Right cardiac atrium (tissue), 5 donors: ENCODE results near the gene FRY. TPM values are rescaled to one million over a fixed set of nuclear protein-coding genes. Genes with fewer than 3 reads are reported as not detected.

ENCODE experiments used
- ATAC-seq, 2 donors: fragments of 200-7000 bp; cut with Tn5 transposase; one replicate each; pipeline versions ENCODE4 v1.8.0 to v1.9.1; 2020; ENCODE audit warnings: moderate library complexity in 2 of 2, mild to moderate bottlenecking in 1 of 2
- DNase-seq, 3 donors: peaks; one replicate each; pipeline ENCODE4 v3.0.0-alpha.2; 2020
- H3K27ac ChIP-seq: one replicate; pipeline ENCODE4 v1.5.1; 2013; ENCODE audit warnings: mild to moderate bottlenecking, low read length, control low read depth, moderate library complexity
- H3K27me3 ChIP-seq: one replicate; pipeline ENCODE4 v1.6.1; 2013; ENCODE audit not compliant: control insufficient read depth, insufficient read depth
- H3K4me1 ChIP-seq: one replicate; pipeline ENCODE4 v1.6.1; 2013; ENCODE audit warnings: low read length; ENCODE audit not compliant: control insufficient read depth, insufficient read depth
- H3K4me3 ChIP-seq: one replicate; pipeline ENCODE4 v1.5.1; 2013; ENCODE audit warnings: low read length, control low read depth
- H3K9me3 ChIP-seq: one replicate; pipeline ENCODE4 v1.6.1; 2013; ENCODE audit warnings: low read length; ENCODE audit not compliant: control insufficient read depth
- WGBS: extraction: QIAGEN DNeasy Blood & Tissue Kit; methylation state at CpG from one replicate; pipeline ENCODE4 v1.1.7; 2013; 5-methylcytosine and 5-hydroxymethylcytosine counted together
- intact Hi-C, 4 donors: fragments of 100-400 bp; cut with DNase I; formaldehyde crosslinking; loops; one replicate each; pipeline versions ENCODE4 v1.11.0 to v1.14.0; 2022 to 2023
- polyA plus RNA-seq: library from polyadenylated mRNA; stranded (reverse); fragments of 200-250 nt; gene quantifications from one replicate; pipeline ENCODE4 v1.2.3, GENCODE V29; 2013
- total RNA-seq, 4 donors: library from RNA; stranded (reverse); fragmentation: NEBNext Ultra II Directional; extraction: Animal tissue kit (Norgen Biotek cat#: 25700); gene quantifications; one replicate each; pipeline ENCODE4 v1.2.1, GENCODE V29; 2021
- donor health status: healthy with polysubstance abuse.
- donor health status: DM: no; HTN: yes; CAD: no.
- donor health status: DM: no; HTN: no; CAD: no.
- donor health status: DM: no; HTN: yes; CAD: no; lungs with severe emphysema.
- donor health status: DM: yes; HTN: yes; CAD: no.

The FRY gene
- total and polyA plus RNA-seq, 5 donors: 29.0 to 139 (median 113) TPM

DNA sequence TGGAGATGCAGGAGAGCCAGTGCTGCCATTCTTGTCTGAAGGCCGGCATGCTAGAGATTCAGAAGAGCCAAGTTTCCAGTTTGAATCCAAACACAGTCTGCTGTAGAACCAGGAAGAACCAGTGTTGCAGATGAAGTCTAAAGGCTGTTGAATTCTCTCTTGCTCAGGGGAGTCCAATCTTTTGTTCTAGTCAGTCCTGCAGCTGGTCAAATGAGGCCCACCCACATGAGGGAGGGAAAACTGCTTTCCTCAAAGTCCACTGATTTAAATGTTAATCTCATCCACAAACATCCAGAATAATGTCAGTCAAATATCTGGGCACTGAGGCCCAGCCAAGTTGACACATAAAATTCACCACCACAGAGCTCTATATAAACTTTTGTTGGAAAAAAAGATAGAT is 136.6 kb downstream of the FRY start:
- ATAC-seq: no peak
- Histone ChIP-seq H3K4me1 (peaks cover 3% of the 10 kb centered on the region), H3K4me3 (no peak overlapping the region), H3K27me3 (no peaks in the 10 kb centered on the region), H3K9me3 (no peaks in the 10 kb centered on the region), H3K27ac (no peak overlapping the region)
- intact Hi-C loops: no loop called here
- WGBS: 44% methylated on average over 1 of the region's 1 CpG
- DNase-seq: no peak

DNA sequence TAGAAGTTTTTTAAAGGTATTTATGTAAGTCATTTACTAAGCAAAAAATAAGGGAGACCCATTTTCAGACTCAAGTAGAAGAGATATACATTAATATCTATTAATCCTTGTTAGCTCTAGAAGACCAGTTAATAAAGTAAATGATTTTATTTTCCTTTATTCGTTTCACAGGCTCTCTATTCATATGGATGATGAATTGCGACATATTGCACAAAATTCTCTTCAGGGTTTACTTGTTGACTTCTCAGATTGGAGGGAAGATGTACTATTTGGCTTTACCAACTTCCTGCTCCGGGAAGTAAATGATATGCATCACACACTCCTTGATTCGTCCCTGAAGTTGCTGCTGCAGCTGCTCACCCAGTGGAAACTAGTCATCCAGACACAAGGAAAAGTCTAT is 139.3 kb downstream of the FRY start:
- Histone ChIP-seq H3K4me3 (no peak overlapping the region), H3K27ac (no peak overlapping the region), H3K27me3 (no peaks in the 10 kb centered on the region), H3K4me1 (peaks cover 3% of the 10 kb centered on the region), H3K9me3 (no peaks in the 10 kb centered on the region)
- intact Hi-C loops: no loop called here
- no peak for DNase-seq
- WGBS: 91% methylated on average over 4 of the region's 4 CpGs
- ATAC-seq: no peak

DNA sequence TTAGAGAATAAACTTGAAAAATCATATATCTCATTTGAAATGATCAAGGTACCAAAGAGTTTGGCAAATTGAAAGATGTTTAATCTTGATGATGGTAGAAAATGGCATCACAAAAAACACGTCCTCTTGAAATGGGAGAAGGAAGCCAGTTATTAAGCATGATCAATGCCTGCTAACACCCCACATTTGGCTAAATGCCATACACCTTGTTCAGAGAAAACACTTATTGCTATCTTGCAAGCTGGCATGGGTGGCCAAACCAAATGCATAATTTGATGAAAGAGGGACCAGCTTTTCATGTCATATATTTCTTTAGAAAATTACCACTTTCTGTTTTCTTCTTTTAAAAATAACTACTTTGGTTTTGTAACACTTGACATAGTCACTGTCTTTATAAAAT is 142.3 kb downstream of the FRY start:
- peaks cover 3% of the 10 kb centered on the region for H3K4me1 ChIP-seq
- intact Hi-C loops: no loop called here
- ATAC-seq: no peak
- no peak overlapping the region for H3K27ac ChIP-seq
- H3K9me3 ChIP-seq: no peaks in the 10 kb centered on the region
- WGBS: 63% methylated on average over 1 of the region's 1 CpG
- no peak for DNase-seq
- H3K27me3 ChIP-seq: no peaks in the 10 kb centered on the region
- no peak overlapping the region for H3K4me3 ChIP-seq

DNA sequence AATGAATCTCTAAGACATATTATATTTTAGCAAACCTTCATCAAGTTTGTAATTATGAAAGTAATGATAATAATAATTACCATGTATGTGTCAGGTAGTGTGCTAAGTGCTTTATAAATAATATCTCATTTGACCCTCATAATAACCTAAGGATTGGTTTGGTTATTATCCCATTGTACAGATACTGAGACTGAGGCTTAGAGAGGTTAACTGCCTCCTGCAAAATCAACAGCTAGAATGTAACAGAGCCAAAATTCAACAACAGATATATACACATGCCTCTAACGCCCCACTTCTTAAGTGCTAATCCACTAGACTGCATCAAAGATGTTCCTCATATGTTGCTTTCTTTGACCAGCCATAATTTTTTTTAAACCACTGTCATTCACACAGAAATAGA is 142.8 kb downstream of the FRY start:
- H3K4me1 ChIP-seq: peaks cover 2% of the 10 kb centered on the region
- DNase-seq (no peak), ATAC-seq (no peak)
- intact Hi-C loops: no loop called here
- H3K27me3 ChIP-seq: no peaks in the 10 kb centered on the region
- 93% methylated on average over 1 of the region's 1 CpG for WGBS
- H3K9me3 ChIP-seq: no peaks in the 10 kb centered on the region
- H3K4me3 ChIP-seq: no peak overlapping the region
- no peak overlapping the region for H3K27ac ChIP-seq

DNA sequence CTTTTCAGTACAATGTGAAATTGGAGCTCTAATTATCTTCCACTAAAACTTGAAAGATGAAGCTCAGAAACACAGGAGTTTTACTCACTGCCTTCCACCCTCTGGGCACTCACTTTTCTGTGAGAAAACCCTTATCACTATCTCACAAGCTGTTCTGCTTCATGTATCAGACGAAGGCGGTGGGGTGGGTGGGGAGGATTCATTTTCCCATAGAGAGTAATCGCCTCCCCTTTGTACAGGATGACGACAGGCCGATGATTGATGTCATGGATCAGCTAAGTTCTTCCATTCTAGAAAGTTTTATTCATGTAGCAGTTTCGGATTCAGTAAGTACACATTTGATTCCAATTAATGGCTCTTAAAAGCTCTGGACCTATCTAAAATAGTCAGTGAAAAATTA is 143.7 kb downstream of the FRY start:
- ATAC-seq (peak in 1 of 2 donors; percentile 88), DNase-seq (peak in 2 of 3 donors; percentile 37 to 45)
- intact Hi-C loops: no loop called here

DNA sequence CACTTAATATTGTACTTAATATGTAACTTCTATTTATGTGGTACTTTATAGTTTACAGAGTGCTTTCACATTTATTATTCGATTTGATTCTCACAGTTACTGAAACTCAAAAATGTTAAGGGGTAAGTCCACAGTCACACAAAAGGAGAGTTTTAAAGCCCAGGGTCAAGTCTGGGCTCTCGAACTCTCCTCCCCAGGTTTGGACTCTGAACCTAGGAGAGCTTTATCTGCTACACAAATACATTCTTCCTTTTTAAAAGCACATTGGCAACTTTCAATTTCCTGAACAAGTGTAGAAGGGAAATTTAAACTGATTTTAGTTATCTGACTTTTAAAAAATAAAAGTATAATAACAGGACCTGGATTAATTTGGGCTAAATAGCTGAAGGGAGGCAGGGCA is 144.4 kb downstream of the FRY start:
- ATAC-seq: peak in 1 of 2 donors; percentile 62
- intact Hi-C loops: no loop called here
- Histone ChIP-seq H3K27me3 (no peaks in the 10 kb centered on the region), H3K4me1 (no peaks in the 10 kb centered on the region), H3K9me3 (no peaks in the 10 kb centered on the region), H3K27ac (no peak overlapping the region), H3K4me3 (no peak overlapping the region)
- DNase-seq: no peak
- WGBS: 83% methylated on average over 2 of the region's 2 CpGs

More for the DNA sequence above, 143.7 kb downstream of the FRY start:
- Histone ChIP-seq H3K27me3 (no peaks in the 10 kb centered on the region), H3K9me3 (no peaks in the 10 kb centered on the region), H3K4me1 (no peaks in the 10 kb centered on the region), H3K4me3 (no peak overlapping the region), H3K27ac (no peak overlapping the region)
- WGBS: 50% methylated on average over 6 of the region's 6 CpGs

DNA sequence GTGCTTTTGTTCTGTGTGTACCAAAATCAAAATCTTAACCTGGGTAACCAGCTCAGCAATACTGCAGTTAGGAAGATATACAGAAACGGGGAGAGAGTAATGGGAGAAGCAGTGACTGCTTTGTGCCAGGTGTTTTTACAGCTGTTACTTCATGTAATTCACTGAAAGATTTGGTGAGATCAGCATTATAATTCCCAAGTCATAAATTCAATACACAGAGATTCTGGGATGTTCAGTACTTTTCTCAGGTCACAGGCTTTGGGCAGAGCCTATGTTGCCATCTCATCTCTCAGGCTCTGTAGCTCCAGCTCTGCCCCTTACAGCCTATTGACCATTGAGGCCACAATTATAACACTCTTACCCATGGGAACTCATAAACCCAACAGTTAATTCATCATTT is 145.1 kb downstream of the FRY start:
- DNase-seq (no peak), ATAC-seq (no peak)
- intact Hi-C loops: no loop called here
- Histone ChIP-seq H3K27me3 (no peaks in the 10 kb centered on the region), H3K9me3 (no peaks in the 10 kb centered on the region), H3K4me3 (no peak overlapping the region), H3K4me1 (no peaks in the 10 kb centered on the region), H3K27ac (no peak overlapping the region)
- WGBS: 84% methylated on average over 1 of the region's 1 CpG

DNA sequence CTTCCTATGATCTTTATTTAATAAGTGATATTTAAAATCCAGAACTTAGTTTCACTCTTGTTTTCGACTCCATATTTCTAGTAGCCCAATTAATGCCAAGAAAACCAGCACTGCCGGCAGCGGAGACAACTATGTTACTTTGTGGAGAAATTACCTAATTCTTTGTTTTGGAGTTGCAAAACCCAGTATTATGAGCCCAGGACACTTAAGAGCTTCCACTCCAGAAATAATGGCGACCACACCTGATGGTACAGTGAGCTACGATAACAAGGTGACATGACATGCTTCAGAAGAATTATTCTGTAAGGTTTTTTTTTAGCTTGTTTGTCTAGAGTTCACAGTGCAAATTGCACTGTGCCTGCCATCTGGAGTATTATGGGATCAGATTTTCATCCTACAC is 147.2 kb downstream of the FRY start:
- 90% methylated on average over 5 of the region's 5 CpGs for WGBS
- Histone ChIP-seq H3K4me1 (no peaks in the 10 kb centered on the region), H3K4me3 (no peak overlapping the region), H3K27ac (no peak overlapping the region), H3K9me3 (no peaks in the 10 kb centered on the region), H3K27me3 (no peaks in the 10 kb centered on the region)
- DNase-seq (no peak), ATAC-seq (no peak)
- intact Hi-C loops: no loop called here

DNA sequence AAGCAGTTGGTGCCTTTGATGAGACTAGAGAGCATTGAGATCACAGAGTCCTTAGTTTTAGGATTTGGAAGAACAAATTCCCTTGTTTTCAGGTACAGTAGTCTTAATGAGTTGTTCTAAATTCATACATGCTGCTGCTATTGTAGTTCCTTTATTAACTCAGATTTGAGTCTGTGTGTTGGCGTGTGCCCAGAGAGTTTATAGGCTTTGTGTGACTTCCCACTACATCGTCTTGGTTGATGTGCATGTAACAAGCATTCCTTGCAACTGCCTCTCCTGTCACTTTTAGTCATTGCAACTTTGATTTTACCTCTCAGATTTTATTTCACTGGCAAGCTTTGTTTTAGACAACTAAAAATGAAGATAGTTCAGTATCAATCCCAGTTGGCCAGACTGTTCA is 148.1 kb downstream of the FRY start:
- intact Hi-C loops: no loop called here
- no peaks in the 10 kb centered on the region for H3K9me3 ChIP-seq
- no peak overlapping the region for H3K27ac ChIP-seq
- H3K4me1 ChIP-seq: no peaks in the 10 kb centered on the region
- DNase-seq: no peak
- H3K4me3 ChIP-seq: no peak overlapping the region
- WGBS: 79% methylated on average over 2 of the region's 2 CpGs
- no peak for ATAC-seq
- H3K27me3 ChIP-seq: no peaks in the 10 kb centered on the region

DNA sequence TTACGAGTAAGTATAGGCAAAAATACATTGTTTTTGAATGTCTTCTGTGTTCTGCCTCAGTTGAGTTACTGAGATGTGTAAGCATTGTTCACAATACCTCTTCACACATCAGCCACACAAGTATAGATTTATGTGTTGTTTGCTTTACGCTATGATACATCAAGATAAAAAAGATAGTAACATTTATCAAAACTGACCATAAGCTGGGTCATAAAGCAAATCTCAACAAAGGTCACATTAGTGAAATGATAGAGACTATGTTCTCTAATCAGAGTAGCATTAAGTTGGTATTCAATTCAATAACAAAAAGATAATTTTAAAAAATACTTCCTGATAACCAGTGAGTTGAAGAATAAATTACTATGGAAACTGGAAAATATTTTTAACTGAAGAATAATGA is 156.1 kb downstream of the FRY start:
- Histone ChIP-seq H3K4me1 (no peaks in the 10 kb centered on the region), H3K9me3 (no peaks in the 10 kb centered on the region), H3K27me3 (no peaks in the 10 kb centered on the region), H3K27ac (no peak overlapping the region), H3K4me3 (no peak overlapping the region)
- intact Hi-C loops: no loop called here
- ATAC-seq: no peak
- WGBS: 79% methylated on average over 2 of the region's 2 CpGs
- DNase-seq: no peak

DNA sequence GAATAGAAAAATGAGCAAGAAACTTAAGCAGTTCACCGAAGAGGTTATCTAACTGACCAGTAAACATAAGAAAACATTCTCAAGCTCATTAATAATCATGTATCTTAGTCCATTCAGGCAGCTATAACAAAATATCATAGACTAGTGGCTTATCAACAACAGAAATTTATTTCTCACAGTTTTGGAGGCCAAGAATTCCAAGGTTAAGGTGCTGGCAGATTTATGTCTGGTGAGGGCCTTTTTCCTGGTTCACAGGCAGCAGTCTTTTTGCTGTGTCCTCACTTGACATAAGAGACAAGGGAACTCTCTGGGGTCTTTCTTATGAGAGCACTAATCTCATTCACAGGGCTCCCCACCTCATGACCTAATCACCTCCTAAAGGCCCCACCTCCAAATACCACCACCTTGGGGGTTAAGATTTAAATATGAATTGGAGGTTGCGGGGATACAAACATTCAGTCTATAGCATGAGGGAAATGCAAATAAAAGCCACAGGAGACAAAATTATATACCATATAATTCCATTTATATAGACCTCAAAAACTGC is 160.0 kb downstream of the FRY start:
- Histone ChIP-seq H3K27me3 (no peaks in the 10 kb centered on the region), H3K27ac (peak overlapping the region; percentile 52), H3K9me3 (no peaks in the 10 kb centered on the region), H3K4me3 (no peak overlapping the region), H3K4me1 (no peaks in the 10 kb centered on the region)
- intact Hi-C loops: no loop called here
- WGBS: 78% methylated on average over 2 of the region's 2 CpGs
- DNase-seq (no peak), ATAC-seq (no peak)

DNA sequence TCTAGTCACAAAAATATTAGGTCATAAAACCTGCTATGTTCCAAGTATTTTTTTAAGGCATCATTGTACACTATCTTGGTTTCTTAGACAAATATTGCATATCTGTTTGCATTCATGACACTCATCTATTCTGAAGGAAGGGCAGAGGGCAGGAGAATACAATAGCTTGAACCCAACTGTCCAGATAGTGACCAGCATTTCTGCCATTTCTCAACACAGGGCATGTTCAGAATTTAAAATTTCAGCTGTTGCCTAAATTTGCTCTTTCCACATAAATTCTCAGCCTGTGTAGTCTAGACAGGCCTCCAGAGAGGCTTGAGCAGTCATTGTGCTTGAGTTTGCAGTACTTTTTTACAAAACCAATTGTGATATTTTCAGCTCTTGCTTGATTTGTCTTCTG is 164.1 kb downstream of the FRY start:
- Histone ChIP-seq H3K4me1 (no peaks in the 10 kb centered on the region), H3K4me3 (no peak overlapping the region), H3K9me3 (no peaks in the 10 kb centered on the region), H3K27ac (no peak overlapping the region), H3K27me3 (no peaks in the 10 kb centered on the region)
- intact Hi-C loops: no loop called here
- DNase-seq (no peak), ATAC-seq (peak in 1 of 2 donors; percentile 43)
